Mucosa of rectum (tissue), 2 donors: ENCODE measurements around the gene TRMO.

ENCODE experiments used
- H3K27ac ChIP-seq, 2 donors: one replicate each; pipeline ENCODE4 v1.7.0; 2013; ENCODE audit warnings: inconsistent platforms in 2 of 2, low read depth in 2 of 2, low read length in 2 of 2
- H3K27me3 ChIP-seq, 2 donors: one replicate each; pipeline ENCODE4 v1.7.0; 2013; ENCODE audit warnings: low read length in 2 of 2; ENCODE audit not compliant: control insufficient read depth in 2 of 2, insufficient read depth in 2 of 2
- H3K36me3 ChIP-seq, 2 donors: one replicate each; pipeline ENCODE4 v1.7.0; 2013; ENCODE audit warnings: low read length in 2 of 2; ENCODE audit not compliant: control insufficient read depth in 2 of 2, insufficient read depth in 2 of 2
- H3K4me1 ChIP-seq, 2 donors: one replicate each; pipeline ENCODE4 v1.7.0; 2013; ENCODE audit warnings: low read length in 2 of 2, mild to moderate bottlenecking in 1 of 2; ENCODE audit not compliant: control insufficient read depth in 2 of 2, insufficient read depth in 2 of 2
- H3K4me3 ChIP-seq, 2 donors: one replicate each; pipeline ENCODE4 v1.7.0; 2013; ENCODE audit warnings: low read length in 2 of 2
- H3K9ac ChIP-seq, 2 donors: one replicate each; pipeline ENCODE4 v1.7.0; 2013; ENCODE audit warnings: low read length in 2 of 2, low read depth in 1 of 2, mild to moderate bottlenecking in 1 of 2
- H3K9me3 ChIP-seq, 2 donors: one replicate each; pipeline ENCODE4 v1.7.0; 2013; ENCODE audit warnings: low read length in 2 of 2; ENCODE audit not compliant: control insufficient read depth in 2 of 2
- donor health status: healthy.
- donor health status: Normal muscosa, but diverticular disease.

The TRMO gene

GRCh38 chr9:97892421-97892820, 29.9 kb downstream of the TRMO start:
- H3K4me1 ChIP-seq = no peaks in the 10 kb centered on the region
- no peak overlapping the region for H3K9ac ChIP-seq
- H3K9me3 ChIP-seq = no peaks in the 10 kb centered on the region
- H3K36me3 ChIP-seq = no peaks in the 10 kb centered on the region
- no peaks in the 10 kb centered on the region for H3K27me3 ChIP-seq
- H3K4me3 ChIP-seq = no peak overlapping the region
- H3K27ac ChIP-seq = no peak overlapping the region

DNA sequence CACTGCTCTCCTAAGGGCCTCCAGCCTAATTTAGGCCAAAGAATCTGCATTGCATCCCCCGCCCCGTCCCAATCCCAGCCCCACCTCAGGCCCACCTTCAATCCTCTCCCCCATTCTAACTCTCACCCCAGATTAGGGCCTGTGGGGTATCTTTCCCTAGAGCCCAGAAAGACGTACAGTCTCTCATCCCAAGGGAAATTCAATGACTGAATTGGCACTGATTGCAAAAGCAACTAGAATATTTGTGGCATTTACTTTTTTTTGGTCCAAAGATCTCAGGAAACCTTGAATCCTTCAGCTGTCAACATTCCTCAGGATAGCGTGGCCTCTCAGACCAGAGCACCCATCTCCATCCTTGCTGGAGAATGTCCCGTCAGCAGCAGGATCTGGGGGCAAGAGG, 30.6 kb downstream of the TRMO start:
- Histone ChIP-seq H3K27me3 (no peaks in the 10 kb centered on the region), H3K4me1 (no peaks in the 10 kb centered on the region), H3K36me3 (no peaks in the 10 kb centered on the region), H3K27ac (no peak overlapping the region), H3K9ac (no peak overlapping the region), H3K9me3 (no peaks in the 10 kb centered on the region), H3K4me3 (no peak overlapping the region)

DNA sequence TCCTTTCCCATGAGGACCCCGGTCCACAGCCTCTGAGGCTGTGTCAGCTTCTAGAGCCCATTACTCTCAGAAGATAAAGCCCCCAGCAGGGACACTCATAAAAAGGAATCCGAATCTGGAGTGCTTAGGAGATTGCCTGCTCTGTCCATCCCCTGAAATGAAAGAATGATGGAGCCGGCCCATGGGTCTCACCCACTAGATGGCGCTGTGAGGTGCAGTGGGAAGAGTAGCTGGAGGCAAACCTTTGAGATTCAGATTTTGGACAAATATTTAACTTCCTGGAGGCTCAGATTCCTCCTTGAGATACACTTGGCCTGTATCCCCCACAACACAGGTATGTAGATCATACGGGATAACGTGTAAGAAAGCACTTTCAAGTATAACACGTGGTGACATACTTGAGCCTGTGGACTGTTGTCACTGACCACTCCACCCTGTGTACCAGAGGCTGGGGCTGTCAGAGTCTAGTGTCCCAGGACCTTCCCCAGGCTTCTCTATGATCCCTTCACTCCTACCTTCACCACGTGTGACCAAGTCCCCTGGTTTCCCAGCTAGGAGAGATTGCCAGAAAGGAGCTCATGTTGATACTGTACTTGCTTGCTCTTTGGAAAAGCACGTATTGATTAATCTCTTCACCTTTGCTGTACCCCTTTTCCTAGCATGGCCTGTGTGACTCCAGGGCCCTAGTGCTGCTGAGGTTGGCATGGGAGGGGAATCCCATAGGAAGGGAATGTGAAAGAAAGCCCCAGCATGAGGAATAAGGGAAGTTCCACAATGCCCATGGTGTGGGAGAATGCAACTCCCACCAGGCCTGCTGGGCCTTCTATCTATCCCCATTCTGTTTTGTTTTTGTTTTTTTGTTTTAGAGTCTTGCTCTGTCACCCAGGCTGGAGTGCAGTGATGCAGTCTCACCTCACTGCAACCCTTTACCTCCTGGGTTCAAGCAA, 32.1 kb downstream of the TRMO start:
- no peaks in the 10 kb centered on the region for H3K4me1 ChIP-seq
- H3K27ac ChIP-seq = no peak overlapping the region
- H3K36me3 ChIP-seq = no peaks in the 10 kb centered on the region
- H3K9ac ChIP-seq = no peak overlapping the region
- no peaks in the 10 kb centered on the region for H3K9me3 ChIP-seq
- no peaks in the 10 kb centered on the region for H3K27me3 ChIP-seq
- no peak overlapping the region for H3K4me3 ChIP-seq

GRCh38 chr9:97880336-97880735, 42.0 kb downstream of the TRMO start:
- Histone ChIP-seq H3K27ac (no peak overlapping the region), H3K36me3 (no peaks in the 10 kb centered on the region), H3K9me3 (no peaks in the 10 kb centered on the region), H3K27me3 (peaks cover 0 to 3% of the 10 kb centered on the region in 2 donors), H3K4me3 (no peak overlapping the region), H3K4me1 (no peaks in the 10 kb centered on the region), H3K9ac (no peak overlapping the region)

DNA sequence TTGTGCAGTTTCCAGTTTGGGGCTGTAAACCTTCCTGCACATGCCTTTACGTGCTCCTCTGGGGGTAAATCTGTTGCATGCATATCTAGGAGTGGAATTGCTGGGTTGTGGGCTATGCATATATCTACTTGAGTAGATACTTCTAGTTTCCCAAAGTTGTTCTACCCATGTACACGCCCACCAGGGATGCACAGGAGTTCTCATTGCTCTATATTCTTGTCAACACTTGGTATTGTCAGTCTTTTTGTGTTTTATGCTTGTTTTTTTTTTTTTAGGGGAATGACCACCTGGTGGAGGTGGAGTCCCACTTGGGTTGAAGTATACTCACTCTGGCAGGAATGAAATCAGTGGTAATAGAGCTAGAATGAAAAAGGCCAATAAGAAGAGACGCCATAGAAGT, 46.2 kb downstream of the TRMO start:
- Histone ChIP-seq H3K36me3 (no peaks in the 10 kb centered on the region), H3K27me3 (no peaks in the 10 kb centered on the region)

GRCh38 chr9:97875111-97875510, 47.2 kb downstream of the TRMO start:
- Histone ChIP-seq H3K4me1 (no peaks in the 10 kb centered on the region), H3K27me3 (no peaks in the 10 kb centered on the region), H3K27ac (no peak overlapping the region), H3K9ac (no peak overlapping the region), H3K9me3 (no peaks in the 10 kb centered on the region), H3K4me3 (no peak overlapping the region), H3K36me3 (no peaks in the 10 kb centered on the region)

More for the DNA sequence above, 46.2 kb downstream of the TRMO start:
- no peak overlapping the region for H3K9ac ChIP-seq
- H3K4me3 ChIP-seq = no peak overlapping the region
- no peaks in the 10 kb centered on the region for H3K9me3 ChIP-seq
- no peak overlapping the region for H3K27ac ChIP-seq
- H3K4me1 ChIP-seq = no peaks in the 10 kb centered on the region

DNA sequence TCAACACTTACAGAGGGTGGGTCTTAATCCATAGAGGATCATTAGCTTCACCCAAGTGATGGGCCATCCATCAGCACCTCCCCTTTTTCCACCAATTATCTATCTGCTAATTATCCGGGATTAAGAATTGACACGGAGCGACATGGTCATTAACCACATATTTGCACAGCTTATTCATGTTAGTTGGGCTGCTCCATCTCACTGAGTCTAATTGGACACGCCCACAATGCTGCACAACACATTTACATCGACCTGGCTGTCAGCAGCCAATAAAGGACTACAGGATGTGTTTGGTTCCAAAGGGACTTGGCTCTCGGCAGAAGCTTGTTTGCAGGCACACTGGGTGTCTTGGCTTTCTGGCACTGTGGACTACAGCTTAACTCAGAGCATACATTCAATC, 47.7 kb downstream of the TRMO start:
- Histone ChIP-seq H3K27me3 (no peaks in the 10 kb centered on the region), H3K36me3 (no peaks in the 10 kb centered on the region), H3K4me1 (no peaks in the 10 kb centered on the region), H3K27ac (no peak overlapping the region), H3K9ac (no peak overlapping the region), H3K4me3 (no peak overlapping the region), H3K9me3 (no peaks in the 10 kb centered on the region)

DNA sequence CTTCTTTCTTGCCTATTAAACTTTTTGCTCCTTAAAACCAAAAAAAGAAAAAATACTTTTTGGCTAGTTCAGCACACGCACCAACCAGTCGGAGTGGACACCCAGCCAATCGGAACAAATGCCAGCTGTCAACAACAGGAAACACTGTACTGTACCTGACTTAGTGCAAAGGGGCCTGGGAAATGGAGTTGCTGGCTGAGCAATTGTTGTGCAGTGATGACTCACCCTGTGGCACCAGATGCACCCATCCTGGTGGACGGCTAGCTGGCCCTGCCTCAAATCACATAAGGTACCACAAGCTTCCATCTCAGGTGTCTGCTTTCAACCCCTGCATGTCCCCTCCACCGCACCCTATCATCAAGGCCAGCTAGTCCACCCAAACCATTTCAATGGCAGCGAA, 48.4 kb downstream of the TRMO start:
- no peaks in the 10 kb centered on the region for H3K36me3 ChIP-seq
- H3K27me3 ChIP-seq = no peaks in the 10 kb centered on the region
- H3K4me1 ChIP-seq = no peaks in the 10 kb centered on the region
- no peak overlapping the region for H3K9ac ChIP-seq
- no peak overlapping the region for H3K4me3 ChIP-seq
- no peak overlapping the region for H3K27ac ChIP-seq
- H3K9me3 ChIP-seq = no peaks in the 10 kb centered on the region

DNA sequence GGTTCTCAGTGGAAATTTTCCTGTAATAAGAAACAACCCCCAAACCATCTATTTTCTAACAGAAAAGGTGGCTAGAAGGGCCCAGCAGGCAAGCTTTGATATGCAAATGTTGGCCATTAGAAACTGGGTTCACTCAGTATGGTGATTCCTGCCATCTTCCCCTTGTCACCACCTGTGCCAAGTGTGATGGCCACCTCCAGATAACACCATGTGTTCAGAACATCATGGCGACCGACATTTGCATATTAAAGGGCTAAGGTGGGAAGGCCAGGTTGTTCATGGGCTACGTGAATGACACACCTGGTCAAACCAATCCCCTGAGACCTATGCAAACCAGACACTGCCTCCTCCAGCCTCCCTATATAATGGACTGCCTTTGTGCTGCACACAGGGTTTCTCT, 48.9 kb downstream of the TRMO start:
- H3K27ac ChIP-seq = no peak overlapping the region
- no peaks in the 10 kb centered on the region for H3K4me1 ChIP-seq
- H3K4me3 ChIP-seq = no peak overlapping the region

DNA sequence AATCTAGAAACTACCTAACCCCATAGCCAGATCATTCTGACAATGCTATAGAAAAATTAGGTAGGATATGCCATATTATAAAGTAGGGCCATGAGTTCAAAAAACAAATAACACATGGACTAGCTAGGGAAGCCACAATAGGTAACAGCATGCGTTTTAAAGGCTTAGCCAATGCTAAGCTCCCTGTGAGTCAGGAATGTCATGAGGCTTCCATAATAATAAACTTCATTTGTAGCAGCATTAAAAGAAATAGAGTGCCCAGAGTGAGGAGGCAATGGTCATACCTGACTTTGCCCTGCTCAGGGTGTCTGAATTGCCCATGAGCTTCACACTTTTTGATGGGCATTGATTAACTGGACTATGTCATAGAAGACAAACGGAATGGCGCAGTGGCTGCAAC, 53.4 kb downstream of the TRMO start:
- Histone ChIP-seq H3K36me3 (no peaks in the 10 kb centered on the region), H3K4me1 (no peaks in the 10 kb centered on the region), H3K9ac (no peak overlapping the region)

More for the DNA sequence above, 48.9 kb downstream of the TRMO start:
- Histone ChIP-seq H3K36me3 (no peaks in the 10 kb centered on the region), H3K9me3 (no peaks in the 10 kb centered on the region), H3K9ac (no peak overlapping the region), H3K27me3 (no peaks in the 10 kb centered on the region)

More for the DNA sequence above, 53.4 kb downstream of the TRMO start:
- Histone ChIP-seq H3K4me3 (no peak overlapping the region), H3K9me3 (peaks cover 0 to 7% of the 10 kb centered on the region in 2 donors), H3K27me3 (no peaks in the 10 kb centered on the region), H3K27ac (no peak overlapping the region)
